Ramos (cell line): ENCODE results near the gene TCEANC2.
"Not testable (repeated sequence)": the region's sequence is repeated elsewhere in the genome, so short reads cannot be mapped to it uniquely, and the experiment has no call there.

Source experiments
- in situ Hi-C: fragments of 300-500 bp; cut with MboI; formaldehyde crosslinking; loops from one replicate; pipeline ENCODE4 v1.14.3; 2022; ENCODE audit warnings: low sequenced_read_pairs; ENCODE audit not compliant: unreplicated experiment

TCEANC2 gene

DNA sequence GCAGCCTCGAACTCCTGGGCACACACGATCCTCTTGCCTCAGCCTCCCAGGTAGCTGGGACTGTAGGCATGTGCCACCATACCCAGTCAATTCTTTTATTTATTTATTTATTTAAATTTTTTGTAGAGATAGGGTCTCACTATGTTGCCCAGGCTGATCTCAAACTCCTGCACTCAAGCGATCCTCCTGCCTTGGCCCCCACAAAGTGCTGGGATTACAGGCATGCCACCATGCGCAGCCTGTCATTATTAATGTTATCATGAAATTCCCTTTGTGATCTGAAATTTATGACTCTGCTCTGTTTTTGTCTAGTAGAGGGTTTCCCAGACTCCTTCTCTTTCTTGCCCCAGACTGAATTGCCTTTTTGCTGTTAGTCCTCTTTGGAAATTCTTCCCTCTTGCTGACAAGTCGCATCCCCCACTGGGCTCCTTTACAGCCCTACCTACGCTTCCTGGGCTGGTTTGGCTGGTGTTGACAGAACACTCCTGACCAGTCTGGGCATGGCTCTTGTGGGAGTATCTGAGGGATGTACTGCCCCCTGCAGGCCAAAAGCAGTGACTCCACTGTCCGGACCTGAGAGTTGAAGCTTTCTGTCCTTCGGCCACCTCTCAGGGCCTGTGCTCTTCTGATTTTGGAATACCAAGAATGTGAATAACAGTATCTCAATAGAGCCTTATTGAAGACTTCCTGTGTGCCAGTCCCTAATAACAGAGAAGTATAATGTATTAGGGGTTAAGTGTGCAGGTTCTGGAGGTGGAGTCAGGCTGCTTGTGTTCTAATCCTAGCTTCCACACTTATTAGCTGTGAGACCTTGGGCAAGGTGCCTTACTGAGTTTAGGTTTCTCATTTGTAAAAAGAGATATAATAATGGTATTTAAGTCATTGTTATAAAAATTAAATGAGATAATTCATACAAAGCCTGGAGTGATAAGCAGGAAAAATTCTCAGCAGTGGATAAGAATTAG, 28.2 kb downstream of the TCEANC2 start:
- in situ Hi-C loops: no loop called here

DNA sequence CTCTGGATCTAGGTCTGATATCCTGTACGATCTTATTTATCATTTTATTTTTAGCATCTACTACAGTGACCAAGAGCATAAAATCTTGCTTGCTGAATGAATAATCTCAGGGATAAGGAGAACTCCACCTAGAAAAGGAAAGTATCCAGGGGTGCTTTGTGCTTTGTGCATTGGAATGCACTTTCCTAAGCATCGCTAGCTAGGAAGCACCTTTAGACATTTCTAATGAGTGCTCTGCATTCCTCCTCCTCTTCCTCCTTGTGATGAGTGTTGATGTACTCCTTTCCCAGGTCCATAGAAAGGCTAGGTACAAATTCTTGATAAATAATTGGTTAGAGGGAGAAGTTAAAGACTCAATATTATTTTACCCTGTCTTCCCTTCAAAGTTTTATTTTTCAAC, 31.4 kb downstream of the TCEANC2 start:
- in situ Hi-C loops: no loop called here

DNA sequence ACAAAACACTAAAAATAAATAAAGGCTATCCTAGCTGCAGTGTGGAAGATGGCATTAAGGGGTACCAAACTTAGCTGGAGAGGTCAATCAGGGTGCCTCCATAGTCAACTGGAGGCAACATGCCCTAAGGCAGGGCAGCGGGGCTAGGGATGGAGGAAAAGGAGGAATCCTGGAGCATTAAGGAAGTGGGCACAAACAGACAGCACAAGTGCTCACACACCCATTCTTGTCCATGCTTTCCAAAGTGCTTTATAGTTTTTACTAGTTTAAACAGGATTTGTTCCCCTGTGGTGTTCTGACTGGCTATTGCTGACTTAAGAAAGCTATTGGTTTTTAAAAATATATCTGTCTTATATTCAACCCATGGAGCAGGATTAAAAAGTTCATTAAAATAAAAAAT, 33.3 kb downstream of the TCEANC2 start:
- in situ Hi-C loops: no loop called here

DNA sequence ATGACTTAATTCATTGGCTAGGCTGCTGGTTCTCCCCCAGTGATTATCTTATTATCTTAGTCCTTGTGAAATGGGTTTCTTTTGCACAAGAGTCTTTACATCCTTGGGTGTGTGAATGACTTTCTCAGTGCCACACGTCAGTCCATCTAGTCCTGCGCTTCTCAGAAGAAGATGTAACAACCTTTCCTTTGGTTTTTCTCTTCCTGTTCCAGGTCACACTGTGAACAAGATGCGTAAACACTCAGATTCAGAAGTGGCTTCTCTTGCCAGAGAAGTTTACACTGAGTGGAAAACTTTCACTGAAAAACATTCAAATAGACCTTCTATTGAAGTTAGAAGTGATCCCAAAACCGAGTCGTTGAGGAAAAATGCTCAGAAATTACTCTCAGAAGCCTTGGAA, 35.0 kb downstream of the TCEANC2 start:
- in situ Hi-C loops: no loop called here

DNA sequence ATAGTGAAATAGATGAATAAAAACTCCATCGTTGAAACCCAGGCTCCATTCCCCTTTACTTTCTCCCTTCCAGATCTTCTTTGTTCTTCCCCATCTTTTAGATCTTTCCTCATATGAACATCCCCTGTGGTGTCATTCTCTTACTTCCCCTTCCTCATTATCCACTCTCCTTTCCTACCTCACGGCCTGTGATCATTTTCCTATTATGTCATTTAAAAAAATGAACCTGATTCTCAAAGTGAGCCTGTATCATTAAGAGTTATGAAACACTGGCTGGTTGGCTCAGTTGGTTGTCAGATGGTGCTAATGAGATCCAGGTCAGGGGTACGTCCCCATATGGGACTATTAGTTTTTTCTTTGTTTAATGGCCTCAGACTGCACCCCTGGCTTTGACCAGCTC, 38.3 kb downstream of the TCEANC2 start:
- in situ Hi-C loops: no loop called here

- in situ Hi-C loops: no loop called here
These were observed 40.8 kb downstream of the TCEANC2 start for GRCh38 chr1:54094001-54094729.

DNA sequence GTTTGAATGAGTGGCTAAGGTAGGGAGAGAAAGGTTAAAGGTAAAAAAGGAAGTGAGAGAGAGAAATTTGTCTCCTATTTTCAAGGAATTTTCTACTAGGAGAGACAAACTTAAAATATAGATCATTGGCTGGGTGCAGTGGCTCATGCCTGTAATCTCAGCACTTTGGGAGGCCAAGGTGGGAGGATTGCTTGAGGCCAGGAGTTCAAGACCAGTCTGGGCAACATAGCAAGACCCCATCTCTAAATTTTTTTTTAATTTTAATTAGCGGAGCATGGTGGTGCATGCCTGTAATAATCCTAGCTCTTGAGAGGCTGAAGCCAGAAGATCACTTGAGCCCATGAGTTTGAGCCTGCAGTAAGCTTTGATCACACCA, 41.3 kb downstream of the TCEANC2 start:
- in situ Hi-C loops: not testable (repeated sequence)

GRCh38 chr1:54095546-54096226, 42.3 kb downstream of the TCEANC2 start:
- in situ Hi-C loops: no loop called here

GRCh38 chr1:54096227-54096876, 42.9 kb downstream of the TCEANC2 start:
- in situ Hi-C loops: no loop called here

GRCh38 chr1:54096877-54097240, 43.5 kb downstream of the TCEANC2 start:
- in situ Hi-C loops: no loop called here

GRCh38 chr1:54099061-54099610, 45.7 kb downstream of the TCEANC2 start:
- in situ Hi-C loops: no loop called here

- in situ Hi-C loops: no loop called here
These were observed 47.1 kb downstream of the TCEANC2 start for GRCh38 chr1:54100500-54100899.

DNA sequence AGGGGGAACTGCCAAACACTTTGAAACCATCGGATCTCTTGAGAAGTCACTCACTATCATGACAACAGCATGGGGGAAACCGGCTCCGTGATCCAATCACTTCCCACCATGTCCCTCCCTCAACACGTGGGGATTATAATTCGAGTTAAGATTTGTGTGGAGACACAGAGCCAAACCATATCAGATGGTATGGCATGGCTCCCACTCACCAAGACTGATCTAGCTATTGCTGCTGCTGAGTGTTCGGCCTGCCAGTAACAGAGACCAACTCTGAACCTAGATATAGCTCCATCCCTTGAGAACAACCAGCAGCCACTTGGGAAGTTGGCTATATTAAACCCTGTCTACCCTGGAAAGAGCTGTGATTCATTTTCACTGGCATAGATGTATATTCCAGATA, 50.0 kb downstream of the TCEANC2 start:
- in situ Hi-C loops: no loop called here

- in situ Hi-C loops: not testable (repeated sequence)
These were observed 51.2 kb downstream of the TCEANC2 start for GRCh38 chr1:54104613-54105012.

DNA sequence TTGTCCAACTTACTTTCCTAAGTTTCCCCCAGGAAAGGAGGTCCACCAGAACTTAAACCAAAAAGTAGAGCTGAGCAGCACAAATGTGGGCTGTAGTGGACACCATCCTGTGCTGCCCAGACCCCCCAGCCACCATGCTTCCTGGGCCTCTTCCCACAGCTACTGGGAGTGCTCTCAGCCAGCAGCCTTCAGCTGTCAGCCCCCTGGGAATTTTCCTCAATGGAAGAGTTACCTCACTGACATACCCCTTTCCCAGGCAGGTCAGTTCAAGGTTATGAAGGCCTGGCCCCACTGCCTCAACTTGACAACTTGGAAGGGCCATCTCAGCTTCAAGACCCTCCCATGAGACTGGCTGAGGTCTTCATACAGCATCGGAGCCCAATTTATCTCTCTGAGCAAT, 51.7 kb downstream of the TCEANC2 start:
- in situ Hi-C loops: no loop called here

DNA sequence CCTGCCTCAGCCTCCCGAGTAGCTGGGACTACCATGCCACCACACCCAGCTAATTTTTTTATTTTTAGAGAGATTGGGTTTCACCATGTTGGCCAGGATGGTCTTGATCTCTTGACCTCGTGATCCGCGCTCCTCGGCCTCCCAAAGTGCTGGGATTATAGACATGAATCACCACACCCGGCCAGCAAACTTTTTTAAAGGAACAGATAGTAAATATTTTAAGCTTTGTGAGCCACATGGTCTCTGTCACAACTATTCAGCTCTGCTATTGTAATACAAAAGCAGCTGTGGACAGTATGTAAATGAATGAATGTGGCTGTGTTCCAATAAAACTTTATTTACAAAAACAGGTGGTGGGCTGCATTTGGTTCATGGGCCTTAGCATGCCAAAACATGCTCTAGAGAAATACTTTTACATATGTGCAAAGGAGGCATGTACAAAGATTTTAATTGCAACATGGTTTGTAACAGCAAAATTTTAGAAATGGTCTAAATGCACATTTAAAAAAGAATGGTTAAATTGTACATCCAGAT, 52.4 kb downstream of the TCEANC2 start:
- in situ Hi-C loops: no loop called here

- in situ Hi-C loops: no loop called here
These were observed 53.7 kb downstream of the TCEANC2 start for GRCh38 chr1:54107131-54107530.

GRCh38 chr1:54108156-54108555, 54.7 kb downstream of the TCEANC2 start:
- in situ Hi-C loops: no loop called here

DNA sequence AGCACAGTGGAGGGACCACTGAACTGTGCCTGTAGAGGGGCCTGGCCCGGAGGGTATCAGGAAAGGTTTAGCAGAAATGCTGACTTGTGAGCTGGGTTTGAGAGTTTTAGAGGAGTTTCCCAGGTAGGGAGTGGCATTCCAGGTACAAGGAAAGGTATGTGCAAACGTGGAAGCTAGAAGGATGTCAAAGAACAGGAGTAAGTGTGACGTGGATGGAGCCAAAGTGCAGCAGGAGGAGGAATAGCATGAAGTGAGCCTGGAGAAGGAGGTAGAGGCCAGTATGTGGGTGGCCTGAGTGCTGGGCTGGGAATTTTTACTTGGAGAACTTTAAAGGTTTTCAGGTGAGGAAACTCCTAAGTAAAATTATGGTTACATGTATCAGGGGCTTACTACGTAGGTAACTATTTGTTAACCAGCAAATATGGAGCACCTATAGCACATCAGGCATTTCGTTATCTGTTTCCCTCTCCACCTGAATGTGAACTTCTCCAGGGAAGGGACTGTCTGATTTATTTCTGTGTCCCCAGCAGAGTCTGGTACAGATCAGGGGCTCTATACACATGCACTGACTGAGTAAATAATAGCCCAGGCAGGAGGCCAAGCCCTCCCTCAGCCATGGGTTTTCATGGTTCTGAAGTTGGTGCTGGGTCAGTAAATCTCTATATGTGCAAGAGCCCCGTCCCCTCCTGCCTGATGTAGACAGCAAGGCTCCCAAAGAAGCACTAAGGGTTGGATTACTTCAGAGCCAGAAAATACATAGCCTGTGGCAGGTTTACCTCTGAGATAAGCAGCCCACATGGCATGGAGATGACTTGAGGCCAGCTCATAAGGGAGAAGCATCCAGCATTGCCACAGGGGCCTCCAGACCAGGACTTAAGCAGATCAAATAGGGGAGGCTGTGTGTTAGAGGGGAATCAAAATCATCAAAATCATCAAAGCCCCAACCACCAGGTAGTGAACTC, 56.0 kb downstream of the TCEANC2 start:
- in situ Hi-C loops: no loop called here
